GM18517 (cell line): ENCODE data around the gene ABRACL.

Experiments
- ATAC-seq: cut with Tn5 transposase; IDR thresholded peaks from one replicate; pipeline ENCODE4 v1.9.1; 2021; ENCODE audit warnings: mild to moderate bottlenecking, moderate library complexity; ENCODE audit not compliant: unreplicated experiment

The ABRACL gene

DNA sequence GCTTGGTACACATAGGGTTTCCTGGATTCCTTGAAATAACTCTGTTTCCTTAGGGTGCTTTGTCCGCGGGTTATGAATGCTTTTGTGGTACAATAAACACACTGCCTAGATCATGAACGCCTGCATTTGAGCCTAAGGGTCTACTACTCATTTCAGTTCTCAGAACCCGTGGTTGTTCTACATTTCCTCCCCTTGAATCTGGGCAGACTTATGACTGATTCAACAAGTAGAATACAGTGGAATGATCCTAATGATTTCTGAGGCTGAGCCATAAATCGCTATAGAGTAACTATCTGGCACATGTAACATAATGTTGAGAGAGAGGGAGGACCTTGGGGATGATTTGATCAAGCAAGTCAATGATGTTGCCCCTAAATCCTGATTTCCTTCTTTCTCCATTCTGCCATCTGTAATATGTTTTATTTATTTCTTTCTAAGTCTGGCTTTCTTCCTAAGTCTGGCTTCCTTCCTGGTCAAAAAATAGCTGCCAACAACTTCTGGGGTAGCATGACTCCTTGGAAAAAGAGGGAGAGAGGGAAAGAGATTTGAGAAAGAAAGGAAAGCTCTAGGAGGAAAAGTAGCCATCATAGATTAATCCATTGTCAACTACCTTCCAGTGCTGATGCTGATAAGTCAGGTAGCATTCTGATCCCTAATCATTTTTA, 23.0 kb downstream of the ABRACL start:
- no peak for ATAC-seq

DNA sequence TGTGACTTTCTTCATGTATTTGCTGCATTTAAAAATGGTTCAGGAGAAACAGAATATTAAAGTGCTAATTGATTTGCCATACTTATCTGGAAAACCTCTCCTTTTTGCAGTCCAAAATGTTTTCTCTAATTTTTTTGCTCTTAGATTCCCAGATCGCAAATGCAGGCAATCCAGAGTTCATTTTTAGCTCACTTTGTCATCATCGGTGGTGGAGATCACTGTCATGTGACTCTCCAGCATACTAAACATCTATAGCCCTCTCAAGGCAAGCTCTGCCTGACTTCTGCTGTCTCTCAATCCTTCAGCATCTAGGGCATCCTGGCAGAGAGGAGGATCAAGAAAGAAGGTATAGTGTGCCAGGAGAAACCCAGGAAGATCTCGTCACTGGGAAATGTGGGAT, 24.8 kb downstream of the ABRACL start:
- no peak for ATAC-seq

DNA sequence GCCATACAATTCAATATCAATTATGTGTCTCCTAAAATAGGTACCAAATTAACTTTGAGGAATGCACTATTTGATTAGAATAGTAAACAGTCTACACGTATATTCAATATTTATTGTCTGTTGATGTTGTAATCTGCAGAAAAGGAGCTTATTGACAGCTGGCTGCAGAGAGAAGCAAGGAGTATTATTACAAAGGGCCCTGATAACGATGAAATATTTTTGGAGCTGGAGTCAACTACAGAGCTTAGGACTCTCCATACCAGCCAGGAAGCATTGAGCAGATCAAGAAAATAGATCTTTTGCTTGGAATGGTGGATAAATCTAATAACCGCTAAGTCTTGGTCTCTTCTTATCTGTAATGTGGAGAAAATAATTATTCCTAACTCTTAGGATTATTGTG, 25.5 kb downstream of the ABRACL start:
- no peak for ATAC-seq

DNA sequence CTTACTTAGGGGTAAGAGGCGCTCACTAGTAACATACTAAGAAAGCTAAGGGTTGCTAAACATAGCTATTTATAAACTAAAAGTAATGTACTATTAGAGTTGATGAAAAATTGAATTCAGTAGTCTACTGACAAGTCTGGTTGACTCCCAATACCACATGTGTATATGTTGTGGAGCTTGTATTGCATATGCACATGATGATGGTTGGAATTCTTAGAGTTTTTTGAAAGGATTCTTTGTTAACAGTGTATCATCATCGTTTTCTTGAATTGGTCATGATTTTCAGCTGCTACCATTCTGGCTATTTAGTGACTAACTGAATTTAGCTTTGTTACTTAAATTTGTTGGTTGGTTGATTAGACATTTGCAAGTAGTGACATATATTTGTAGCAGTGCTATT, 27.2 kb downstream of the ABRACL start:
- ATAC-seq: no peak

DNA sequence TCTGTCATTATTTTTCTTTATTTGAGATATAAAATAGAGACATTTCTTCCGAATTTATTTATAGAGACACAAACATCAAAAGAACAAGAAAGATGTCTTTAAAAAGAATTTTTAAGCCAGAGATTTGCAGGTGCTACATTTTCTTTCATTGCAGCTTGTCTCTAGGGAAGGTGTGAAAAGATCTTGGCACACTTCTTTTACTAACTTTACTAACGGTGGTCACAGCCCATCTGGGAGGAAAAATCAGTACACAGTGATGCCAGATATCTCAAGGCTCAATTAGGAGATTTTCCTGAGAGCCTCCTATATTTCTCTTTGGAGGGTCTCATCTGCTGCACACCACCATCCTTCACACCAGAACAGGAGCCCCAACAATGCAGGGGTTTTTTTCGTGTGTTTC, 29.5 kb downstream of the ABRACL start:
- no peak for ATAC-seq

DNA sequence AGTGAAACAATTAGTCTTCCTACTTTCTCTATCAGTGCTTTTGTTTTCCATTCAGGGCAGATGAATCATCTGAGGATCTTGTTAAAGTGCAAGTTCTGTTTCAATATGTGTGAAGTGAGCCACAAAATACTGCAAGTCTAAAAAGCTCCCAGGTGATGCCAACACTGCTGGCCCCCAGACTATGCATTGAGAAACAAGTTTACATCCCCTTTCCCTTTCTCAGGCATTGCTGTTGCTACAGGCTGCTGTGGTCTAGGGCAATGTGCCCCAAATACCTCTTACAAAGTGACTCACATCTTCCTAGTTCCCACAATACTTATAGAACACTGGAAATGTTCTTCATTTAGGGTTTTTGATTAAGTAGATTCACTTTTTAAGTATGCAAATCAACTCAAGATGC, 31.8 kb downstream of the ABRACL start:
- ATAC-seq: no peak

DNA sequence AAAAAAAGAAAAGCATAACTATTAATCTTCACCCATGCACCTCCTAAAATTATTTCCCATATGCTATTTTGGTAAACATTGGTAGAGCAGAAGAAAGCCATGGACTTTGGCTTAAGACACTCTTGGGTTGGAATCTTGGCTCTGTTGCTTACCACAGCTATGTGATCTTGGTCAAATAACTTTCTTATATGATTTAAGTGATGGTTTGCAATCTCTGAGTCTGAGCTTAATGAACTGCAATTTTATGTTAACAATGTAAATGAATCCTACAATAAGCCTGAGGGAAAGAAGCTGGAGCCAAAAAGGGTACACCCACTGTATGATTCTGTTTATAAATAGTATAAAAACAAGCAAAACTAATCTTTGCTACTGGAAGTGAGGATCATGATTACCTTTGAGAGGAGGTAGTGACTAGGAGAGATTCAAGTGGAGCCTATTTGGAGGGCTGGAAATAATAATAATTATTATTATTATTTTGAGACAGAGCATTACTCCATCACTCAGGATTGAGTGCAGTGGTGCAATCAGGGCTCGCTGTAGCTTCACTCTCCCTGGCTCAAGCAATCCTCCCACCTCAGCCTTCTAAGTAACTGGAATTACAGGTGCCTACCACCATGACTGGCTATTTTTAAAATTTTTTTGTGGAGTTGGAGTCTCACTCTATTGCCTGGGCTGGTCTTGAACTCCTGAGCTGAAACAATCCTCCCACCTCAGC, 34.5 kb downstream of the ABRACL start:
- ATAC-seq: no peak

DNA sequence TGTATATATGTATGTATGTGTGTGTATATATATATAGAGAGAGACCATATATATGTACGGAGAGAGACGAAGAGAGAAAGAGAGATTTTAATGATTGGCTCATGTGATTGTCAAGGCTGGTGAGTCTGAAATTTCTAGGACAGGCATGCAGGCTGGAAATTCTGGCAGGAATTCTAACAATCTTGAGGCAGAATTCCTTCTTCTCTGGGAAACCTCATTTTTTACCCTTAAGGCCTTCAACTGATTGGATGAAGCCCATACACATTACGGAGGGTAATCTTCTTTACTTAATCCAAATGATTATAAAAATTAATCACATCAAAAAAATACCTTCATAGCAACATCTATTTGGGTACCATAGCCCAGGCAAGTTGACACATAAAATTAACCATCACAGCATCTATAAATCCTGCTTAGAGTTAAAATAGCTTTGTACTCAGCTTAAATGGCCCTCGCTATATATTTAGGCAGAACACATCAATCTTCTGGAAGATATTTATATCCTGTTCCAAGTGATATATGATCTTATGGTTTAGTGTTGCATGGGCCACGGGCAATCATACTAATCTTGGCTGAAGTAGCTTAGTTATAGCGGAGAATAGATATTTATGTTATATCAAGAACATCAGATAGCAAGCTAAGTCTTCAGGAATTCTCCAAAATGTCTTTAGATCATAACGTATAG, 36.6 kb downstream of the ABRACL start:
- no peak for ATAC-seq

DNA sequence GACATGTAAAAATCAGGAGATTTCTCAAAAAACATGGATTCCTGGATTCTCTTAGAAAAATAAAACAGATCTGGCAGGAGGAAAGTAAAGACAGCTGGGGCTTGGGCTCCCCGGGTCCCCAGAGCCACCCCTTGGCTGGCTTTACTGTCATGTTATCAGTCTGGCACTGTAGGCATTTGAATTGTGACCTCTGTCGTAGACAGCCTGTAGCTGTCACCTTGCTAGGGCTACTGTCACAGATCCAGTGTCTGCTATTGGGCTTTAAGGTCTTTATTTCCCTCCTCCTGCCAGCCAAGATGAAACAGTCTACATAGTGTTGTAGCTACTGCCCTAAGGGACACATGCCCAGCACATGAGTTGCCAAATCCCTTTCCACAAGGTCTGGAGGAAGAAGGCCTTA, 37.5 kb downstream of the ABRACL start:
- ATAC-seq: no peak

DNA sequence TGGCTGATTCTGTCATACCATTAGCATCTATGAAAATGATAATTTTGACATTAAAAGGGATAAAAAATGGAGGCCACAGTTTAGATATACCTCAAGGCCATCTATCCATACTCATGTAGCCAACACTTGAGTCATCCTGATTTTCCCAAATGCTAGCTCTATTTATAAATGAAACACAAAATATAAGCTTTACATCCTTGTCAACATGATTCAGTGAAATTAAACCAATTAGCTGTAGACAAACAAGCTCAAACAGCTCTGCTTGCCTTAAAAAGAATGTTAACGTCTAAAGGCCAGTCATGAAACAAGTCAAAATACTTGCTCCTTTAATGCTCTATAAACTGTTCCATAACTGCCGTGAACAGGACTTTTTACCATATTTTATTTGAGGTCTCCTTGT, 40.3 kb downstream of the ABRACL start:
- ATAC-seq: no peak

DNA sequence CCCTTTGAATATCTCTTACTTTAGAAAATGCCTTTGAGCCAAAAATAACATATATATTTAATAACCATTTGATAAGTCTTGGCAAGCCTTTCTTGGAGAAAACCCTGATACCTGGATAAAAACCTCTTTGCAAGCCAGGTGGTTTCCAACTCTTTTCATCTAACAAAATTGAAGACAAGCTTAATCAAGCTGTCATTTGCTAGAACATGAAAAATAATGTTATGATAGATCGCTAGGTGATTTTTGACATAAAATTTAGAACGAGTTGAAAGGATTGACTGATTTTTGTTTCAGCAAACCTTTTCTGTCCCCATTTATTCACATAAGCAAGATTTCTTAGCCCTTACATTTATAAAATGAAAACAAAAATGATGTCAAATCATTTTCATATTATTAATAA, 44.6 kb downstream of the ABRACL start:
- no peak for ATAC-seq

DNA sequence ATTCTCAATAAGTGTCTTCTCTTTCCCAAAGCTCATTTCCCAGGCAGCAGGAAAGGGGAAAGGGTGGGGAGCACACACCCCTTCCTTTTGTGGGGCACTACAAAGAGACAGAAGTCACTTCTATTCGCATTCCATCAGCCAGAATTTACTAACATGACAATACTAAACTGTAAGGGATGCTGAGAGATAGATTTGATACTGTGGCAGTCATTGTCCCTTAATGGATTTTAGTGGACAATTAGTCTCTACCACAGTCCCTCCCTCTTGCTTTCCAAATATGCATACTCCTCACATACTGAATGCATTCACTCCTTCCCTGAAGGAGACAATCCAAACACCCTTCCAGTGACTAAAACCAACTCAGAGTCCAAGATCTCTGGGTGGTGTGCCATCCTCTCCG, 50.5 kb downstream of the ABRACL start:
- ATAC-seq: no peak

DNA sequence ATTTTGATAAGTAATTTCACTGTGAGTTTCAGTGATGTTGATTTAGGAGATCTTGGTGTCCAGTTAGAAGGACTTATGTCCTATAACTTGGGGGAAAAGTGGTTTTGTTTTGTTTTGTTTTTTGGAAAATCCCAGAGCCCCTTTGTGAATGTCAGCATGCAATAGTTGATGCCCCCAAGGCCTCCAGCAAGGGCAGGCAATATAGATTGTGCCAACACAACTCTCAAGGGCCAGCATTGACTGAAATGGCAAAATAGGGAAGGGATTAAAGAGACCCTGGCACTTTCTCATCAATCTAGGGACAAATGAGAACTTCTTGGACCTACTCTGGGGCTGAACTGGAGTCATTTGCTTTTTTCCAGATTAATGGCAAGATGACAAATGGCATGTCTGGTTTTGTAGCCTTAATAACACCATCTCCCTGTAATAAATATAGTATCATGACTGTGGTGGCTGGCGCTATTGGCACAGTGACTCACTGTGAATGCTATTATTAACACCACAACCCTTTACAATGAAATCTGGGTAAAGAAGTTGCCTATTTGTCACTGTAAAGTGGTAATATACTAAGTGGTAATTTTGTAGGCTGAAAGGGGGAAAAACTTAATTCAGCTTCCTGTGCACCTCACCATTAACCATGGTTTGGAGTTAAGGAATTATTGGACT, 51.8 kb downstream of the ABRACL start:
- no peak for ATAC-seq

DNA sequence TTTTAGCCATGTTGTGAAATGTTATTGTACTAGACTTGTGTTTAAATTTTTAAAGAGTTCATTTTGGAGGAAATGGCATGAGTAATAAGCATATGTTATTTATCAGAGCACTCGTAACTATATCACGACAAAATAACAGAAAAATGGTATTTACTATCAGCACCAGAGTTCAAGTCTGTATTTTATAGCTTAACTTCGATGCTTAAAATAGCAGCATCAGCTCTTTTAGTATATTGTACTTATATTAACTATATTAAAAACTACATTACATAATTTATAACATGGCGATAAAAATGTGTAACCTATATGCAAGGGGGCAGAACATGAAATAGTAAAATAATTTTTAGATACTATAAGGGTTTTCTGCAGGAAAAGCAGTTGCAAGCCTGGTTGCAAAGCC, 52.9 kb downstream of the ABRACL start:
- no peak for ATAC-seq

DNA sequence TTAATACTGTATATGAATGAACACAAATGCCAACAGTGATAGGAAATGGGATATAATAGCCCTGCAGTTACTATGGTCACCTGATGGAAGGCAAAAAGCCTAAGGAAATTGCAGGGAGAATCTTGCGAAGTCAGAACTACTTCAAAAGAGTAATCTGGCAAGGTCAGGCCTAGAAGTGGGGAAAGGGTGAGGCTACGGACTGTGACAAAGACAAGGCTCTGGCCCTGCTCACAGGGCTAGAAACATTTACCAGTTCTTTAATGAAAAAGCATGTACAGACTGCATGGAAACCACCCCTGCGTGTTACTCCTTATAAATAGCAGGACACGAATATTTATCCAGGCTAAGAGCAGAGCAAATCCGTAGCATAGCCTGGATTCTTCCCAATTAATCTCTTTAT, 53.8 kb downstream of the ABRACL start:
- no peak for ATAC-seq

DNA sequence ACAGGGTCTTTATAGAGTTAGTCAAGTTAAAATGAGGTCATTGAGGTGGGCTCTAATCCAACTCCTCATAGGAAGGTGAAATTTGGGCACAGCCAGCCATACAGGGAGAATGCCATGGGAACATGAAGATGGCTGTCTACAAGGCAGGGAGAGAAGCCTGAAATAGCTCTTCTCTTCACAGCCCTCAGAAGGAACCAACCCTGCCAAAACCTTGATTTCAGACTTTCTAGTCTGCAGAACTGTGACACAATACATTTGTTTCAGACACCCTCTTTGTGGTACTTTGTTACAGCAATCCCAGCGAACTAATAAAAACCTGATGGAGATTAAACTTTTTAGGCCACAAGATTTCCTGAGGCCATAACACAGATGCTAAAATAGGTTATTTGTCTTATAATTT, 63.3 kb downstream of the ABRACL start:
- ATAC-seq: no peak
